ENCODE measurements around the gene AMY1B.
"Not testable (repeated sequence)": the region's sequence is repeated elsewhere in the genome, so short reads cannot be mapped to it uniquely, and the experiment has no call there.

The AMY1B gene

DNA sequence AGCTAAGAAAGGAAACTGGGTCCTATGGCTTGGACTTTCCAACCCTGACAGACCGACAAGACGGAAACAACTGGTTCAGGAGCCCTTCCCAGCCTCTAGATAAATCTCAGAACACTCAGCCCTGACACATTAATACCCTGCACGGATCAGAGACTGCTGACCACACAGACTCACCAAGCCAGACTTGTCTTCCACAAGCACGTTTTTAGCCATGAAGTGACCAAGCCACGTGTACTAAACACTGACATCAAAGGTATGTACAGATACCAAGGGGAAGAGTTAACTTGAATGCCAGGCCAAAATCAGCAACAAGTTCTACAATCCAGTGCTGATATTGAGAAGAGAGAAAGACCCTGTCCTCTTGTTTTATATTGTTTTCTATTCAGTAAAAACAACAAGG, at the start of gene AMY1B:
AMY1B (minus strand) TSS at position 101 of the 400 bp plus-strand sequence. CDS start 571 bp downstream, outside the sequence.
- not testable (repeated sequence) for DNase-seq

DNA sequence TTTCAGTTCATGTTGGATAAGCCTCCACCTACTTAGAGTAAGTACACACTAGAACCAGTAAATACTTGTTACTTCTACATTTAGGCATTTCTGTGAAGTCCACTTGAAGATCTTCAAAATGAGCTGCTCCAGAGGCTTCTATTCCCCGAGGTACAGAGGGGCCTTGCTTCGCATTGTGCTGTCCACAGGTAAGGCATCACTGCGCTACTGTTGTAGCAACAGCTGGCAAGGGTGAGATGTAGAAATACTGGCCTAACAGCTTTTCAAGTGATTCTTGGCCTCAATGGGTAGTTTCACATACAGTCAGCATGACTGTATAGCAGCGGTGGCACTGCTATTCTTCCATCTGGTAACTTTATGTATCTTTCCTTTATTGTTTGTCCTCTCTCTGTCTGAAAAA, 49.0 kb upstream of the AMY1B start:
- not testable (repeated sequence) for DNase-seq

DNA sequence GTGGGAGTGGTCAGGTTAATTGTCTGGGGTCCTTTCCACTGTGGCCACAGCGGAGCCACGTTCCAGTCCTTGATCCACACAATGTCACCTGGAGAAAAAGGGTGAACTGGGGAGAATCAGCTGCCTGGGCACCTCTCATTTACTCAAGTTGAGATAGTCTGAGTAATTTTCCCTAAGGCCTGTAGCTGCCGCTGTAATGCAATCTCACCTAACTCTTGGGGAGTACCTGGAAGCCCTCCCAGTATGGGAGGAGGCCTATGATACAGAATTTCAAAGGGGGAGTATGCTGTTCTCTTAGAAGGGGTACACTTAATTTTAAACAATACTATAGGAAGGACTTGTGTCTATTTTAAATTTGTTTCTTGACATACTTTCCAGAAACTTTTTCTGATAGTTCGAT, 48.4 kb upstream of the AMY1B start:
- not testable (repeated sequence) for DNase-seq

DNA sequence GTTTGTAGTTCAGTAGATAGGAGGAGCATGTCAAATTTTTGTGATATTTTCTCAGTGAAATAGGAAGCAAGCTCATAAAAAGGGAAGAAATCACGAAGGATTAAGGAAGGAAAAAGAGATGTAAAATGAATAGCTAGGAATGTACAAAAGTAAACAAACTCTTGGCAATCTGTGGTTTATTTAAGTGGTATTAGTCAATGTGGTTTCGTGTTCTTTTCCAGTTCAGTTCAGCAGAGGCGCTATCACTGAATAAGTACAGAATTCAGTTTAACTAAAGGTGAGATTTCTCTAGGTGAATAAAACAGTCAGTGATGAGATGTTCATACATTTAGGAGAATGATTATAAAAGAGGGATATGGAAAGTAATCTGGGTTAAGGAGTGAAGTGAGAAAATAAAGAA, 42.0 kb upstream of the AMY1B start:
- not testable (repeated sequence) for DNase-seq

DNA sequence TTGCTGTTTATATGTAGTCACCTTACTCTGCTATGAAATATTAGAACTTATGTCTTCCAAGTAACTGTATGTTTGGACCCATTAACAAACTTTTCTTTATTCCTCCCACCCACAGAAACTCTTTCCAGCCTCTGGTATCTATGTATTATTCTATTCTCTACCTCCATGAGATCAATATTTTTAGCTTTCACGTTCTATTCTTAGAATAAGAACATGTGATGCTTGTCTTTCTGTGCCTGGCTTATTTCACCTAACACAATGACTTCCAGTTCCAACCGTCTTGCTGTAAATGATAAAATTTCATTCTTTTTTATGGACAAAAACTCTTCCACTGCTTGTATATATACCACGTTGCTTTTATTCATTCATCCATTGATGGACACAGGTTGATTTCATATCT, 39.3 kb upstream of the AMY1B start:
- DNase-seq, result not testable (repeated sequence)

DNA sequence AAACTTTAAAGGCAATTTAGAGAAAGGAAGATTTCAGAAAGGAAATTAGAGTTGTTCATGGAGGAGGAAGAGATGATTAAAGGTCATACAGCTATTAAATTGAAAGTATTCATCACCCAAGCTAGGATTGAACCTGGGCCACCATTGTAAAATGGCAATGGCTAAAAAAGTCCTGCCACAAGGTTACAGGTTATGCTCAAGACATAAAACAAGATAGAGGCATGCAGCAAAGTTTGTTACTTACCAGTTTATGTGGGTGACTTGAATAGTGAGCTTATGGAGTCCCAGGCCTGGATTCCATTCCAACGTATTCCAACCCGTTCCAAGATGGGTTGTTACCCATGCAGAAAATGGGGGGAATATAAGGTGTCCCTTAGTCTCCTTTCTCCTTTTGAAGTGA, 25.5 kb upstream of the AMY1B start:
- not testable (repeated sequence) for DNase-seq

DNA sequence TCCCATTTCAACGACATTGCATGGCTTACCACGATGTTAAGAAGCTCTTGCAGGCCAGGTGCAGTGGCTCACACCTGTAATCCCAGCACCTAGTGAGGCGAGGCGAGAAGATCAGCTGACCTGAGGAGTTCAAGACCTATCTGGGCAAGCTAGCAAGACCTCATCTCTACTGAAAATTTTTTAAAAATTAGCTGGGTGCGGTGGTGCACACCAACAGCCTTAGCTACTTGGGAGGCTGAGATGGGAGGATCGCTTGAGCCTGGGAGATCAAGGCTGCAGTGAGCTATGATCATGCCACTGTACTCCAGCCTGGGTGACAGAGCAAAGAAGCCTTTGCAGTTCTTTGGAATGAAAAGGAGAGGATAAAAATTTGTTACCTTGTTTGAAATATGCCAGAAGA, 21.4 kb upstream of the AMY1B start:
- DNase-seq, result not testable (repeated sequence)

DNA sequence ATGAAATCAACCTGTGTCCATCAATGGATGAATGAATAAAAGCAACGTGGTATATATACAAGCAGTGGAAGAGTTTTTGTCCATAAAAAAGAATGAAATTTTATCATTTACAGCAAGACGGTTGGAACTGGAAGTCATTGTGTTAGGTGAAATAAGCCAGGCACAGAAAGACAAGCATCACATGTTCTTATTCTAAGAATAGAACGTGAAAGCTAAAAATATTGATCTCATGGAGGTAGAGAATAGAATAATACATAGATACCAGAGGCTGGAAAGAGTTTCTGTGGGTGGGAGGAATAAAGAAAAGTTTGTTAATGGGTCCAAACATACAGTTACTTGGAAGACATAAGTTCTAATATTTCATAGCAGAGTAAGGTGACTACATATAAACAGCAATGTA, 14.4 kb upstream of the AMY1B start:
- DNase-seq, result not testable (repeated sequence)

DNA sequence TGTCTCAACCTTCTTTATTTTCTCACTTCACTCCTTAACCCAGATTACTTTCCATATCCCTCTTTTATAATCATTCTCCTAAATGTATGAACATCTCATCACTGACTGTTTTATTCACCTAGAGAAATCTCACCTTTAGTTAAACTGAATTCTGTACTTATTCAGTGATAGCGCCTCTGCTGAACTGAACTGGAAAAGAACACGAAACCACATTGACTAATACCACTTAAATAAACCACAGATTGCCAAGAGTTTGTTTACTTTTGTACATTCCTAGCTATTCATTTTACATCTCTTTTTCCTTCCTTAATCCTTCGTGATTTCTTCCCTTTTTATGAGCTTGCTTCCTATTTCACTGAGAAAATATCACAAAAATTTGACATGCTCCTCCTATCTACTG, 11.7 kb upstream of the AMY1B start:
- not testable (repeated sequence) for DNase-seq

DNA sequence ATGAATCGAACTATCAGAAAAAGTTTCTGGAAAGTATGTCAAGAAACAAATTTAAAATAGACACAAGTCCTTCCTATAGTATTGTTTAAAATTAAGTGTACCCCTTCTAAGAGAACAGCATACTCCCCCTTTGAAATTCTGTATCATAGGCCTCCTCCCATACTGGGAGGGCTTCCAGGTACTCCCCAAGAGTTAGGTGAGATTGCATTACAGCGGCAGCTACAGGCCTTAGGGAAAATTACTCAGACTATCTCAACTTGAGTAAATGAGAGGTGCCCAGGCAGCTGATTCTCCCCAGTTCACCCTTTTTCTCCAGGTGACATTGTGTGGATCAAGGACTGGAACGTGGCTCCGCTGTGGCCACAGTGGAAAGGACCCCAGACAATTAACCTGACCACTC, 5.2 kb upstream of the AMY1B start:
- not testable (repeated sequence) for DNase-seq

DNA sequence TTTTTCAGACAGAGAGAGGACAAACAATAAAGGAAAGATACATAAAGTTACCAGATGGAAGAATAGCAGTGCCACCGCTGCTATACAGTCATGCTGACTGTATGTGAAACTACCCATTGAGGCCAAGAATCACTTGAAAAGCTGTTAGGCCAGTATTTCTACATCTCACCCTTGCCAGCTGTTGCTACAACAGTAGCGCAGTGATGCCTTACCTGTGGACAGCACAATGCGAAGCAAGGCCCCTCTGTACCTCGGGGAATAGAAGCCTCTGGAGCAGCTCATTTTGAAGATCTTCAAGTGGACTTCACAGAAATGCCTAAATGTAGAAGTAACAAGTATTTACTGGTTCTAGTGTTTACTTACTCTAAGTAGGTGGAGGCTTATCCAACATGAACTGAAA, 4.7 kb upstream of the AMY1B start:
- not testable (repeated sequence) for DNase-seq

DNA sequence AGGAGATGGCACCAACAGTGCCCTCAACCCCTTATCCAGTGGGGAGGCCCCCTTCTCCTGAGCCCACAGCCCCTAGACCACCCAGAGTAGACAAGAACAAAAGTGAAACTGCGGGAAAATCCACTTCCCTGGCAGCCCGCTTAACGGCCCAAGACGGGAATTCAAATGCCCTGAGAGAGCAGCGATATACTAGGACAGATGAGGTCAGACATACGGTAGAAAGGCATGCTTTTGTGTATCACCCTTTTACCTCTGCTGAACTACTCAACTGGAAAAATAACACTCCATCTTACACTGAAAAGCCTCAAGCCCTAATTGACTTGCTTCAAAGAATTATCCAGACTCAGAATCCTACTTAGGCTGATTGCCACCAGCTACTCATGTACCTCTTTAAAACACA, 1.4 kb upstream of the AMY1B start:
- DNase-seq, result not testable (repeated sequence)

DNA sequence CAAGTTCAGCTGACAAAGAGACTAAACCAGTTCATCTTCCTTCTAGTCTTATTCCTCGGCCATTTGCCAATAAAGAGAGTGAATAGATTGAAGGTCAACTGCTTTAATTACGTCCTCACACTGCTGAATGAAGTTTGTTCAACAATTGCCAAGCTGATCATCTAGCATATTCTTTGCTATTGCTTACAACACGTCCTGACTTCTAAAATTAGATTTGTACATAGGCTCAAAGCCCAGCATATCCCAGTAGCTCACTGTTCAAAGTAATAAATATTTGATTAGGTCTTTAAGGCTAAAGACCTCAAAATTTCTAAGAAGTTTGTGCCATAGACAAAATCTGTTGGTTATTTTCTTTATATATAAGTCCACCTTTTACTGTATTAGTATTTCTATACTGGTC, 19.7 kb downstream of the AMY1B start:
- DNase-seq, result not testable (repeated sequence)

DNA sequence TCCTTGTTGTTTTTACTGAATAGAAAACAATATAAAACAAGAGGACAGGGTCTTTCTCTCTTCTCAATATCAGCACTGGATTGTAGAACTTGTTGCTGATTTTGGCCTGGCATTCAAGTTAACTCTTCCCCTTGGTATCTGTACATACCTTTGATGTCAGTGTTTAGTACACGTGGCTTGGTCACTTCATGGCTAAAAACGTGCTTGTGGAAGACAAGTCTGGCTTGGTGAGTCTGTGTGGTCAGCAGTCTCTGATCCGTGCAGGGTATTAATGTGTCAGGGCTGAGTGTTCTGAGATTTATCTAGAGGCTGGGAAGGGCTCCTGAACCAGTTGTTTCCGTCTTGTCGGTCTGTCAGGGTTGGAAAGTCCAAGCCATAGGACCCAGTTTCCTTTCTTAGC, 40.5 kb downstream of the AMY1B start, which contains the start of gene AMY1A:
AMY1A (plus strand) TSS at position 301 of the 400 bp plus-strand sequence. CDS start 571 bp downstream, outside the sequence.
- DNase-seq, result not testable (repeated sequence)

DNA sequence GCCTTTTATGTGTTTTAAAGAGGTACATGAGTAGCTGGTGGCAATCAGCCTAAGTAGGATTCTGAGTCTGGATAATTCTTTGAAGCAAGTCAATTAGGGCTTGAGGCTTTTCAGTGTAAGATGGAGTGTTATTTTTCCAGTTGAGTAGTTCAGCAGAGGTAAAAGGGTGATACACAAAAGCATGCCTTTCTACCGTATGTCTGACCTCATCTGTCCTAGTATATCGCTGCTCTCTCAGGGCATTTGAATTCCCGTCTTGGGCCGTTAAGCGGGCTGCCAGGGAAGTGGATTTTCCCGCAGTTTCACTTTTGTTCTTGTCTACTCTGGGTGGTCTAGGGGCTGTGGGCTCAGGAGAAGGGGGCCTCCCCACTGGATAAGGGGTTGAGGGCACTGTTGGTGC, 41.9 kb downstream of the AMY1B start:
- not testable (repeated sequence) for DNase-seq

DNA sequence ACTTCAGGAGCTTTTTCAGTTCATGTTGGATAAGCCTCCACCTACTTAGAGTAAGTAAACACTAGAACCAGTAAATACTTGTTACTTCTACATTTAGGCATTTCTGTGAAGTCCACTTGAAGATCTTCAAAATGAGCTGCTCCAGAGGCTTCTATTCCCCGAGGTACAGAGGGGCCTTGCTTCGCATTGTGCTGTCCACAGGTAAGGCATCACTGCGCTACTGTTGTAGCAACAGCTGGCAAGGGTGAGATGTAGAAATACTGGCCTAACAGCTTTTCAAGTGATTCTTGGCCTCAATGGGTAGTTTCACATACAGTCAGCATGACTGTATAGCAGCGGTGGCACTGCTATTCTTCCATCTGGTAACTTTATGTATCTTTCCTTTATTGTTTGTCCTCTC, 45.1 kb downstream of the AMY1B start:
- not testable (repeated sequence) for DNase-seq

DNA sequence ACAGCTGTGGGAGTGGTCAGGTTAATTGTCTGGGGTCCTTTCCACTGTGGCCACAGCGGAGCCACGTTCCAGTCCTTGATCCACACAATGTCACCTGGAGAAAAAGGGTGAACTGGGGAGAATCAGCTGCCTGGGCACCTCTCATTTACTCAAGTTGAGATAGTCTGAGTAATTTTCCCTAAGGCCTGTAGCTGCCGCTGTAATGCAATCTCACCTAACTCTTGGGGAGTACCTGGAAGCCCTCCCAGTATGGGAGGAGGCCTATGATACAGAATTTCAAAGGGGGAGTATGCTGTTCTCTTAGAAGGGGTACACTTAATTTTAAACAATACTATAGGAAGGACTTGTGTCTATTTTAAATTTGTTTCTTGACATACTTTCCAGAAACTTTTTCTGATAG, 45.7 kb downstream of the AMY1B start:
- DNase-seq, result not testable (repeated sequence)

DNA sequence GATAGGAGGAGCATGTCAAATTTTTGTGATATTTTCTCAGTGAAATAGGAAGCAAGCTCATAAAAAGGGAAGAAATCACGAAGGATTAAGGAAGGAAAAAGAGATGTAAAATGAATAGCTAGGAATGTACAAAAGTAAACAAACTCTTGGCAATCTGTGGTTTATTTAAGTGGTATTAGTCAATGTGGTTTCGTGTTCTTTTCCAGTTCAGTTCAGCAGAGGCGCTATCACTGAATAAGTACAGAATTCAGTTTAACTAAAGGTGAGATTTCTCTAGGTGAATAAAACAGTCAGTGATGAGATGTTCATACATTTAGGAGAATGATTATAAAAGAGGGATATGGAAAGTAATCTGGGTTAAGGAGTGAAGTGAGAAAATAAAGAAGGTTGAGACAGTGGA, 52.1 kb downstream of the AMY1B start:
- not testable (repeated sequence) for DNase-seq

DNA sequence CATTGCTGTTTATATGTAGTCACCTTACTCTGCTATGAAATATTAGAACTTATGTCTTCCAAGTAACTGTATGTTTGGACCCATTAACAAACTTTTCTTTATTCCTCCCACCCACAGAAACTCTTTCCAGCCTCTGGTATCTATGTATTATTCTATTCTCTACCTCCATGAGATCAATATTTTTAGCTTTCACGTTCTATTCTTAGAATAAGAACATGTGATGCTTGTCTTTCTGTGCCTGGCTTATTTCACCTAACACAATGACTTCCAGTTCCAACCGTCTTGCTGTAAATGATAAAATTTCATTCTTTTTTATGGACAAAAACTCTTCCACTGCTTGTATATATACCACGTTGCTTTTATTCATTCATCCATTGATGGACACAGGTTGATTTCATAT, 54.8 kb downstream of the AMY1B start:
- not testable (repeated sequence) for DNase-seq

Data from fibroblast of skin of right biceps (primary cell).